ENCODE results near the gene MED8.

MED8 gene

DNA sequence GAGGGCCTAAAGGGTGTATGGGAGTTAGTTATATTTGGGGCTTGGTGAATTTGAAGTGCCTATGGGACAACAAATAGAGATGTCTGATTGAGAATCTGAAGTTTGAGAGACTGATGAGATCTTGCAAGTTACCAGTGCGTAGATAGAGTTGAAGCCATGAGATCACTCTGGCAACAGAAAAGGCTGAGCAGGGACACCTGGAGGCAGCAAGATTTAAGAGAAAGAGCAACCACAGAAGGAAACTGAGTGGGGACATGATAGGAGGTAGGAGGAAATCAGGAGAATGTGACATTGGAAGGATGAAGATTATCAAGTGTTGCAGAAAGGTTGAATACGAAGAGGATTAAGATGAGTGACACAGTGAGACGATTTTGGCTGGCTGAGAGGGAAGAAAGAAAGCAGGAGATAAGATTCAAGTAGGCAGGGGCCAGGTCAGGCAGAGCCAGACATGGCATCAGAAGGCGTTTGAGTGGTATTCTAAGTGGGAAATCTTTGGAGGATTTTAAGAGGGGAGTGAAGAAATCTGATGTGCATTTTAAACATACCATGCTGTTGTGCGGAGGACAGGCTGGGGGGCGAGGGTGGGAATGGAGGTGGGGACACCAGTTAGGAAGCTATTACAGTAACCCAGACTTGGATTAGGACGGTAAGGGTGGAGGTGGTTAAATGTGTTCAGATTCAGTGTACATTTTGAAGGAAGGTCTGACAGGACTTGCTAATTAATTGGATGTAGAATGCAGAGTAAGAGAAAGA, 55.0 kb downstream of the MED8 start:
- DNase-seq (ENCODE audit: low read depth in 2 of 2): no peak

Data from stimulated activated CD4-positive, alpha-beta T cell treated with anti-CD3 and anti-CD28 coated beads, Interleukin-1b, Interleukin-23, amount 100 ng/mL, for 4 hours (primary cell).